HFFc6 (cell line): Measurements from ENCODE around the gene C2orf92. TPM values are rescaled to one million over a fixed set of nuclear protein-coding genes. Genes with fewer than 3 reads are reported as not detected.

Source experiments
- DNase-seq: peaks from one replicate; pipeline ENCODE4 v3.0.0-alpha.2; 2018
- H3K27ac Mint-ChIP-seq: 2 replicates; pipeline ENCODE4 v1.8.0; 2020; ENCODE audit warnings: mild to moderate bottlenecking, mixed read lengths
- H3K27me3 Mint-ChIP-seq: 2 replicates; pipeline ENCODE4 v1.8.0; 2021; ENCODE audit warnings: mild to moderate bottlenecking, moderate library complexity, mixed read lengths; ENCODE audit not compliant: insufficient read depth
- H3K36me3 Mint-ChIP-seq: 2 replicates; pipeline ENCODE4 v1.8.0; 2021; ENCODE audit warnings: low read depth, mixed read lengths
- H3K4me1 Mint-ChIP-seq: 2 replicates; pipeline ENCODE4 v1.8.0; 2020; ENCODE audit warnings: low read depth, mixed read lengths
- H3K4me3 Mint-ChIP-seq: 2 replicates; pipeline ENCODE4 v1.8.0; 2020; ENCODE audit warnings: mild to moderate bottlenecking, moderate library complexity, mixed read lengths
- H3K9me3 Mint-ChIP-seq: 2 replicates; pipeline ENCODE4 v1.8.0; 2020; ENCODE audit warnings: mild to moderate bottlenecking, mixed read lengths
- CTCF ChIP-seq: fragments of 200-600 bp; sonication (generic); IDR thresholded peaks from 2 replicates; pipeline ENCODE4 v1.5.0; 2021; ENCODE audit warnings: antibody characterized with exemption, mild to moderate bottlenecking
- total RNA-seq, 6 experiments: library from RNA; stranded (reverse); fragmentation: NEBNext Ultra II Directional; extraction: Animal tissue kit (Norgen Biotek cat#: 25700); gene quantifications; 2 replicates in 1 of 6; 3 replicates in 5 of 6; pipeline ENCODE4 v1.2.3, GENCODE V29; 2021

C2orf92 gene
- total RNA-seq, 6 experiments from 2014 or later: 0.88 to 2.6 (median 1.2) TPM

DNA sequence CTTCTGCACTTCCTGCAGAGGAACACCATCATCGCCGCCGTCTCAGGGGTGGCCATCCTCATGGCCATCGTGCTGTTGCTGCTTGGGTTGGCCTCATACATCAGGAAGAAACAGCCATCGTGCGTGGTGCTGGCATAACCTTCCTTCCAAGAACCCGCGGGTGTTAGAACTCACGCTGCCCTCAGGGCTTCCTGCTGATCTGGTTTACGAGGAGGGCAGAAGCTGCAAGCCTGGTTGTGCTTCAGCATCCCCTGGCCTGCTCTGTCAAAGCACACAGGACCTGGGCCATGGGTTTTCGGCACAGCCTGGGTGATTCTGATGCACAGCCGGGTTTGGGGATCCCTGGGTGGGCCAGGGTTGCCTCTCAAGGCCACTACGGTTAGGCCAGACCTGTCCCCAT, 31.7 kb downstream of the C2orf92 start:
- Mint-ChIP-seq H3K4me1 (peaks cover 8% of the 10 kb centered on the region), H3K27me3 (peaks cover 20% of the 10 kb centered on the region), H3K36me3 (no peaks in the 10 kb centered on the region), H3K27ac (no peak overlapping the region), H3K4me3 (no peak overlapping the region), H3K9me3 (no peaks in the 10 kb centered on the region)
- TF ChIP-seq CTCF: no peak
- DNase-seq: no peak

- Mint-ChIP-seq H3K4me1 (peaks cover 5% of the 10 kb centered on the region), H3K27me3 (peaks cover 22% of the 10 kb centered on the region), H3K9me3 (no peaks in the 10 kb centered on the region), H3K36me3 (no peaks in the 10 kb centered on the region), H3K4me3 (no peak overlapping the region), H3K27ac (no peak overlapping the region)
- no peak for DNase-seq
- no peak for TF ChIP-seq CTCF
Measured at GRCh38 chr2:97701851-97702465, 32.4 kb downstream of the C2orf92 start.

- no peaks in the 10 kb centered on the region for H3K9me3 Mint-ChIP-seq
- H3K4me3 Mint-ChIP-seq: no peak overlapping the region
- no peak for DNase-seq
- H3K27ac Mint-ChIP-seq: no peak overlapping the region
- no peaks in the 10 kb centered on the region for H3K36me3 Mint-ChIP-seq
- peaks cover 22% of the 10 kb centered on the region for H3K27me3 Mint-ChIP-seq
- no peaks in the 10 kb centered on the region for H3K4me1 Mint-ChIP-seq
- TF ChIP-seq CTCF: no peak
Measured at GRCh38 chr2:97702731-97703470, 33.4 kb downstream of the C2orf92 start.

DNA sequence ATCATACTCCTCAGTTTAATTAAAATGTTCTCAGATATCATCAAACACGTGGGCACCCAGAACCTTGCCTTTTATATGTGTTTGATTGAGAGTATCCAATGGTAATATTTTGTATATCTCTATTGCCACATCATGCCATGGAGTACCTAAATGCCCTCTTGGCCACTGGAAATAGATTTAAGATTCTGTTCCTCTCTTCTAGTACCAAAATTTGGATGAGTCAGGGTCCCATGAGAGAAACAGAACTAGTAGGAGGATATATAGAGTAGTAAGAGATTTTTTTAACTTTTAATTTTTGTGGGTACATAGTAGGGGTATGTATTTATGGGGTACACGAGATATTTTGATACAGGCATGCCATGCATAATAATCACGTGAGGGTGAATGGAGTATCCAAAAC, 34.2 kb downstream of the C2orf92 start:
- no peak for DNase-seq
- peaks cover 26% of the 10 kb centered on the region for H3K27me3 Mint-ChIP-seq
- no peaks in the 10 kb centered on the region for H3K9me3 Mint-ChIP-seq
- H3K36me3 Mint-ChIP-seq: no peaks in the 10 kb centered on the region
- H3K4me3 Mint-ChIP-seq: no peak overlapping the region
- no peaks in the 10 kb centered on the region for H3K4me1 Mint-ChIP-seq
- no peak overlapping the region for H3K27ac Mint-ChIP-seq
- TF ChIP-seq CTCF: no peak

GRCh38 chr2:97704989-97705388, 35.5 kb downstream of the C2orf92 start:
- no peak for TF ChIP-seq CTCF
- Mint-ChIP-seq H3K4me3 (no peak overlapping the region), H3K27ac (no peak overlapping the region), H3K9me3 (no peaks in the 10 kb centered on the region), H3K36me3 (no peaks in the 10 kb centered on the region), H3K27me3 (peaks cover 27% of the 10 kb centered on the region), H3K4me1 (peaks cover 2% of the 10 kb centered on the region; the same call in 1 of the 2 replicates)
- no peak for DNase-seq
